Activated T-cell treated with anti-CD3 and anti-CD28 coated beads, Interleukin-2, amount 50 U/mL, for 72 hours (primary cell): ENCODE results near the gene TENM3. TPM values are rescaled to one million over a fixed set of nuclear protein-coding genes. Genes with fewer than 3 reads are reported as not detected.

Experiments
- ATAC-seq, 2 donors: fragments of 150-1000 bp; cut with Tn5 transposase; replicated peaks in 1 of 2; 2 replicates each; pipeline ENCODE4 v1.10.0; 2021; ENCODE audit warnings: moderate library complexity in 2 of 2, mild to moderate bottlenecking in 1 of 2
- DNase-seq, 2 donors: peaks; one replicate each; pipeline ENCODE4 v3.0.0; 2021 to 2022; ENCODE audit warnings: mixed read lengths in 1 of 2
- H3K27ac Mint-ChIP-seq: one replicate; pipeline ENCODE4 v1.8.0; 2022; ENCODE audit warnings: mild to moderate bottlenecking, moderate library complexity, mixed read lengths
- H3K27me3 Mint-ChIP-seq: one replicate; pipeline ENCODE4 v1.8.0; 2022; ENCODE audit warnings: low read depth, mixed read lengths
- H3K36me3 Mint-ChIP-seq, 2 donors: one replicate each; pipeline ENCODE4 v1.8.0; 2022; ENCODE audit warnings: mixed read lengths in 2 of 2, mild to moderate bottlenecking in 1 of 2; ENCODE audit not compliant: insufficient read depth in 2 of 2
- H3K4me1 Mint-ChIP-seq: one replicate; pipeline ENCODE4 v1.8.0; 2022; ENCODE audit warnings: low read depth, mixed read lengths
- H3K4me3 Mint-ChIP-seq, 2 donors: one replicate each; pipeline ENCODE4 v1.8.0; 2022; ENCODE audit warnings: mild to moderate bottlenecking in 2 of 2, mixed read lengths in 2 of 2, moderate library complexity in 2 of 2
- H3K9me3 Mint-ChIP-seq, 2 donors: one replicate each; pipeline ENCODE4 v1.8.0; 2022; ENCODE audit warnings: mixed read lengths in 2 of 2
- total RNA-seq, 2 donors: library from RNA; stranded (reverse); gene quantifications; one replicate each; pipeline ENCODE4 v1.2.3, GENCODE V29; 2022

Gene TENM3
- total RNA-seq, 2 donors from 2014 or later, result 0.12 TPM; not detected in 1

GRCh38 chr4:182267048-182267447 is 23.8 kb downstream of the TENM3 start:
- ATAC-seq, result no peak
- Mint-ChIP-seq H3K4me3 (no peak overlapping the region), H3K27me3 (no peaks in the 10 kb centered on the region)

GRCh38 chr4:182268966-182269365 is 25.8 kb downstream of the TENM3 start:
- Mint-ChIP-seq H3K4me3 (no peak overlapping the region), H3K9me3 (peaks cover 0 to 6% of the 10 kb centered on the region in 2 donors), H3K27me3 (no peaks in the 10 kb centered on the region), H3K36me3 (no peaks in the 10 kb centered on the region), H3K4me1 (no peaks in the 10 kb centered on the region), H3K27ac (no peak overlapping the region)
- DNase-seq (no peak), ATAC-seq (no peak)

More at GRCh38 chr4:182267048-182267447, 23.8 kb downstream of the TENM3 start:
- no peak for DNase-seq
- H3K4me1 Mint-ChIP-seq, result no peaks in the 10 kb centered on the region
- H3K9me3 Mint-ChIP-seq, result no peaks in the 10 kb centered on the region
- no peak overlapping the region for H3K27ac Mint-ChIP-seq
- no peaks in the 10 kb centered on the region for H3K36me3 Mint-ChIP-seq

GRCh38 chr4:182271731-182272130 is 28.5 kb downstream of the TENM3 start:
- no peak overlapping the region for H3K4me3 Mint-ChIP-seq
- no peaks in the 10 kb centered on the region for H3K27me3 Mint-ChIP-seq
- no peak overlapping the region for H3K27ac Mint-ChIP-seq
- no peaks in the 10 kb centered on the region for H3K36me3 Mint-ChIP-seq
- no peak for ATAC-seq
- no peak for DNase-seq
- H3K9me3 Mint-ChIP-seq, result peaks cover 0 to 6% of the 10 kb centered on the region in 2 donors
- H3K4me1 Mint-ChIP-seq, result no peaks in the 10 kb centered on the region

- H3K4me3 Mint-ChIP-seq, result no peak overlapping the region
- H3K36me3 Mint-ChIP-seq, result no peaks in the 10 kb centered on the region
- H3K27ac Mint-ChIP-seq, result no peak overlapping the region
- no peaks in the 10 kb centered on the region for H3K27me3 Mint-ChIP-seq
- DNase-seq, result no peak
- ATAC-seq, result no peak
- H3K9me3 Mint-ChIP-seq, result peaks cover 0 to 6% of the 10 kb centered on the region in 2 donors
- no peaks in the 10 kb centered on the region for H3K4me1 Mint-ChIP-seq
Measured at GRCh38 chr4:182272151-182272550, 28.9 kb downstream of the TENM3 start.

- ATAC-seq, result no peak
- Mint-ChIP-seq H3K9me3 (peaks cover 0 to 6% of the 10 kb centered on the region in 2 donors), H3K27me3 (no peaks in the 10 kb centered on the region)
Measured at GRCh38 chr4:182273191-182273935, 30.2 kb downstream of the TENM3 start.

GRCh38 chr4:182276210-182277109 is 33.3 kb downstream of the TENM3 start:
- Mint-ChIP-seq H3K27me3 (no peaks in the 10 kb centered on the region), H3K4me3 (no peak overlapping the region), H3K36me3 (no peaks in the 10 kb centered on the region), H3K4me1 (no peaks in the 10 kb centered on the region), H3K27ac (no peak overlapping the region), H3K9me3 (peaks cover 0 to 6% of the 10 kb centered on the region in 2 donors)
- ATAC-seq (no peak), DNase-seq (no peak)

More at GRCh38 chr4:182273191-182273935, 30.2 kb downstream of the TENM3 start:
- H3K36me3 Mint-ChIP-seq, result no peaks in the 10 kb centered on the region
- no peak for DNase-seq
- H3K4me1 Mint-ChIP-seq, result no peaks in the 10 kb centered on the region
- no peak overlapping the region for H3K27ac Mint-ChIP-seq
- H3K4me3 Mint-ChIP-seq, result no peak overlapping the region

GRCh38 chr4:182277377-182277776 is 34.2 kb downstream of the TENM3 start:
- Mint-ChIP-seq H3K4me1 (no peaks in the 10 kb centered on the region), H3K36me3 (no peaks in the 10 kb centered on the region), H3K4me3 (no peak overlapping the region), H3K27me3 (no peaks in the 10 kb centered on the region), H3K9me3 (peaks cover 0 to 6% of the 10 kb centered on the region in 2 donors), H3K27ac (no peak overlapping the region)
- no peak for ATAC-seq
- DNase-seq, result no peak

GRCh38 chr4:182278729-182279128 is 35.5 kb downstream of the TENM3 start:
- Mint-ChIP-seq H3K36me3 (no peaks in the 10 kb centered on the region), H3K27me3 (no peaks in the 10 kb centered on the region), H3K4me1 (no peaks in the 10 kb centered on the region), H3K9me3 (peaks cover 0 to 2% of the 10 kb centered on the region in 2 donors), H3K4me3 (no peak overlapping the region), H3K27ac (no peak overlapping the region)
- ATAC-seq, result no peak
- DNase-seq, result no peak

- no peaks in the 10 kb centered on the region for H3K4me1 Mint-ChIP-seq
- H3K36me3 Mint-ChIP-seq, result no peaks in the 10 kb centered on the region
- ATAC-seq, result no peak
- H3K27ac Mint-ChIP-seq, result no peak overlapping the region
- no peak for DNase-seq
- H3K9me3 Mint-ChIP-seq, result no peaks in the 10 kb centered on the region
- H3K27me3 Mint-ChIP-seq, result no peaks in the 10 kb centered on the region
- no peak overlapping the region for H3K4me3 Mint-ChIP-seq
Measured at GRCh38 chr4:182280436-182281111, 37.4 kb downstream of the TENM3 start.

- Mint-ChIP-seq H3K4me1 (no peaks in the 10 kb centered on the region), H3K9me3 (peaks cover 0 to 2% of the 10 kb centered on the region in 2 donors), H3K27me3 (no peaks in the 10 kb centered on the region), H3K36me3 (no peaks in the 10 kb centered on the region), H3K27ac (no peak overlapping the region), H3K4me3 (no peak overlapping the region)
- DNase-seq (no peak), ATAC-seq (no peak)
Measured at GRCh38 chr4:182286035-182286434, 42.8 kb downstream of the TENM3 start.

- ATAC-seq (no peak), DNase-seq (no peak)
- no peak overlapping the region for H3K4me3 Mint-ChIP-seq
- H3K27me3 Mint-ChIP-seq, result no peaks in the 10 kb centered on the region
- peaks cover 0 to 2% of the 10 kb centered on the region in 2 donors for H3K9me3 Mint-ChIP-seq
- H3K36me3 Mint-ChIP-seq, result no peaks in the 10 kb centered on the region
- no peak overlapping the region for H3K27ac Mint-ChIP-seq
- no peaks in the 10 kb centered on the region for H3K4me1 Mint-ChIP-seq
Measured at GRCh38 chr4:182286931-182287330, 43.7 kb downstream of the TENM3 start.

GRCh38 chr4:182288534-182288933 is 45.3 kb downstream of the TENM3 start:
- H3K9me3 Mint-ChIP-seq, result peaks cover 0 to 2% of the 10 kb centered on the region in 2 donors
- ATAC-seq (no peak), DNase-seq (no peak)
- no peak overlapping the region for H3K27ac Mint-ChIP-seq
- no peaks in the 10 kb centered on the region for H3K4me1 Mint-ChIP-seq
- H3K36me3 Mint-ChIP-seq, result no peaks in the 10 kb centered on the region
- H3K27me3 Mint-ChIP-seq, result no peaks in the 10 kb centered on the region
- no peak overlapping the region for H3K4me3 Mint-ChIP-seq

- Mint-ChIP-seq H3K27ac (no peak overlapping the region), H3K4me1 (no peaks in the 10 kb centered on the region), H3K9me3 (peaks cover 0 to 2% of the 10 kb centered on the region in 2 donors), H3K36me3 (no peaks in the 10 kb centered on the region), H3K4me3 (no peak overlapping the region), H3K27me3 (no peaks in the 10 kb centered on the region)
- DNase-seq (no peak), ATAC-seq (no peak)
Measured at GRCh38 chr4:182289809-182290208, 46.6 kb downstream of the TENM3 start.
